ENCODE data around the gene TRIP4. TPM values are rescaled to one million over a fixed set of nuclear protein-coding genes. Genes with fewer than 3 reads are reported as not detected.

TRIP4 gene
- 27.5 TPM for total RNA-seq
- long read RNA-seq, transcript TRIP4-201 (13 exons, 2,045 nt): major isoform, 28 of 38 reads
- long read RNA-seq, partial matches to known transcripts: 0 of 38 reads
- long read RNA-seq, other reads (novel, unspliced or antisense): 10 of 38 reads

- Histone ChIP-seq H3K9me3 (no peaks in the 10 kb centered on the region), H3K4me1 (peaks cover 10% of the 10 kb centered on the region), H3K27ac (peak within 1 kb of the TSS; percentile 91), H3K4me3 (peak within 1 kb of the TSS; percentile 77), H3K36me3 (peaks cover 5% of the 10 kb centered on the region), H3K27me3 (no peaks in the 10 kb centered on the region)
- ATAC-seq: peak; percentile 100
- peak; percentile 97 for DNase-seq
- peak; percentile 18 for TF ChIP-seq CTCF (IDR thresholded peaks at IDR 0.05)
- intact Hi-C loops (cut with DNase I): no loop called here
Observed at GRCh38 chr15:64387562-64388168, at the start of gene TRIP4. Gene TRIP4, plus strand, starts transcription at chr15:64387836. Its CDS starts 28 bp downstream, at chr15:64387864.

GRCh38 chr15:64340355-64340754, 47.3 kb upstream of the TRIP4 start:
- no peaks in the 10 kb centered on the region for H3K27me3 ChIP-seq
- no peaks in the 10 kb centered on the region for H3K9me3 ChIP-seq
- TF ChIP-seq CTCF (IDR thresholded peaks at IDR 0.05): no peak
- DNase-seq: no peak
- no peaks in the 10 kb centered on the region for H3K36me3 ChIP-seq
- H3K4me3 ChIP-seq: no peak overlapping the region
- peaks cover 16% of the 10 kb centered on the region for H3K4me1 ChIP-seq
- ATAC-seq: no peak
- no peak overlapping the region for H3K27ac ChIP-seq
- intact Hi-C loops (cut with DNase I): no loop called here

GRCh38 chr15:64341961-64342360, 45.7 kb upstream of the TRIP4 start:
- Histone ChIP-seq H3K27me3 (no peaks in the 10 kb centered on the region), H3K4me3 (no peak overlapping the region), H3K36me3 (no peaks in the 10 kb centered on the region), H3K4me1 (peaks cover 17% of the 10 kb centered on the region), H3K9me3 (no peaks in the 10 kb centered on the region), H3K27ac (no peak overlapping the region)
- ATAC-seq: peak; percentile 55
- intact Hi-C loops (cut with DNase I): no loop called here
- no peak for TF ChIP-seq CTCF (IDR thresholded peaks at IDR 0.05)
- DNase-seq: no peak

GRCh38 chr15:64343222-64343621, 44.4 kb upstream of the TRIP4 start:
- TF ChIP-seq CTCF (IDR thresholded peaks at IDR 0.05): no peak
- H3K27ac ChIP-seq: no peak overlapping the region
- ATAC-seq (no peak), DNase-seq (no peak)
- H3K4me3 ChIP-seq: no peak overlapping the region
- peaks cover 17% of the 10 kb centered on the region for H3K4me1 ChIP-seq
- no peaks in the 10 kb centered on the region for H3K27me3 ChIP-seq
- intact Hi-C loops (cut with DNase I): no loop called here
- no peaks in the 10 kb centered on the region for H3K9me3 ChIP-seq
- H3K36me3 ChIP-seq: peaks cover 10% of the 10 kb centered on the region

GRCh38 chr15:64343841-64344240, 43.8 kb upstream of the TRIP4 start:
- no peak for TF ChIP-seq CTCF (IDR thresholded peaks at IDR 0.05)
- ATAC-seq (no peak), DNase-seq (no peak)
- Histone ChIP-seq H3K36me3 (peaks cover 10% of the 10 kb centered on the region), H3K4me1 (peaks cover 17% of the 10 kb centered on the region), H3K4me3 (no peak overlapping the region), H3K27me3 (no peaks in the 10 kb centered on the region), H3K9me3 (no peaks in the 10 kb centered on the region), H3K27ac (no peak overlapping the region)
- intact Hi-C loops (cut with DNase I): no loop called here
